HUES64 (cell line): ENCODE data around the gene MOK.

ENCODE experiments used
- H3K27ac ChIP-seq: 2 replicates; pipeline ENCODE4 v1.7.0; 2013; ENCODE audit warnings: low read depth, low read length, inconsistent platforms
- H3K27me3 ChIP-seq: 2 replicates; pipeline ENCODE4 v1.6.1; 2013; ENCODE audit warnings: mild to moderate bottlenecking, low read length; ENCODE audit not compliant: insufficient read depth
- H3K36me3 ChIP-seq: 2 replicates; pipeline ENCODE4 v1.6.1; 2013; ENCODE audit warnings: mild to moderate bottlenecking, low read length; ENCODE audit not compliant: insufficient read depth
- H3K4me1 ChIP-seq: 2 replicates; pipeline ENCODE4 v1.6.1; 2013; ENCODE audit warnings: mild to moderate bottlenecking, low read length, moderate library complexity; ENCODE audit not compliant: insufficient read depth
- H3K4me3 ChIP-seq: 2 replicates; pipeline ENCODE4 v1.5.1; 2013; ENCODE audit warnings: mild to moderate bottlenecking, low read length, moderate library complexity
- H3K9ac ChIP-seq: 2 replicates; pipeline ENCODE4 v1.6.1; 2013; ENCODE audit warnings: mild to moderate bottlenecking, low read depth, low read length
- H3K9me3 ChIP-seq: 2 replicates; pipeline ENCODE4 v1.6.1; 2013; ENCODE audit warnings: low read depth, low read length; ENCODE audit not compliant: insufficient read depth
- WGBS: fragments of 150-250, 120-280 bp; methylation state at CpG from one replicate; pipeline ENCODE4 v1.1.7; 2013; ENCODE audit warnings: missing lambda C conversion rate; 5-methylcytosine and 5-hydroxymethylcytosine counted together

Gene MOK

GRCh38 chr14:102187568-102188001 lies 117.4 kb downstream of the MOK start:
- H3K36me3 ChIP-seq, result no peaks in the 10 kb centered on the region
- no peak overlapping the region for H3K4me3 ChIP-seq
- WGBS, result 87% methylated on average over 4 of the region's 4 CpGs
- no peaks in the 10 kb centered on the region for H3K9me3 ChIP-seq
- H3K27me3 ChIP-seq, result no peaks in the 10 kb centered on the region
- H3K4me1 ChIP-seq, result peaks cover 14% of the 10 kb centered on the region; the same call in 1 of the 2 replicates
- no peak overlapping the region for H3K9ac ChIP-seq
- H3K27ac ChIP-seq, result no peak overlapping the region

- no peak overlapping the region for H3K27ac ChIP-seq
Observed at GRCh38 chr14:102187044-102187443, 117.9 kb downstream of the MOK start.

GRCh38 chr14:102185360-102185759 lies 119.6 kb downstream of the MOK start:
- Histone ChIP-seq H3K36me3 (no peaks in the 10 kb centered on the region), H3K4me1 (peaks cover 30% of the 10 kb centered on the region; the same call in 1 of the 2 replicates), H3K9me3 (no peaks in the 10 kb centered on the region), H3K27ac (no peak overlapping the region), H3K4me3 (no peak overlapping the region), H3K9ac (no peak overlapping the region), H3K27me3 (no peaks in the 10 kb centered on the region)
- WGBS, result 97% methylated on average over 8 of the region's 8 CpGs

More at GRCh38 chr14:102187044-102187443, 117.9 kb downstream of the MOK start:
- Histone ChIP-seq H3K27me3 (no peaks in the 10 kb centered on the region), H3K4me3 (no peak overlapping the region), H3K4me1 (peaks cover 19% of the 10 kb centered on the region; the same call in 1 of the 2 replicates), H3K36me3 (no peaks in the 10 kb centered on the region), H3K9me3 (no peaks in the 10 kb centered on the region), H3K9ac (no peak overlapping the region)
- 90% methylated on average over 3 of the region's 3 CpGs for WGBS

- peaks cover 32% of the 10 kb centered on the region; the same call in 1 of the 2 replicates for H3K4me1 ChIP-seq
Observed at GRCh38 chr14:102184316-102185035, 120.5 kb downstream of the MOK start.

GRCh38 chr14:102183886-102184285 lies 121.1 kb downstream of the MOK start:
- Histone ChIP-seq H3K9me3 (no peaks in the 10 kb centered on the region), H3K4me1 (peaks cover 32% of the 10 kb centered on the region; the same call in 1 of the 2 replicates), H3K9ac (no peak overlapping the region), H3K27me3 (no peaks in the 10 kb centered on the region), H3K27ac (no peak overlapping the region), H3K4me3 (no peak overlapping the region), H3K36me3 (no peaks in the 10 kb centered on the region)
- WGBS, result 92% methylated on average over 1 of the region's 3 CpGs

More at GRCh38 chr14:102184316-102185035, 120.5 kb downstream of the MOK start:
- H3K27me3 ChIP-seq, result no peaks in the 10 kb centered on the region
- WGBS, result 85% methylated on average over 14 of the region's 14 CpGs
- H3K9me3 ChIP-seq, result no peaks in the 10 kb centered on the region
- H3K9ac ChIP-seq, result no peak overlapping the region
- H3K27ac ChIP-seq, result no peak overlapping the region
- H3K36me3 ChIP-seq, result no peaks in the 10 kb centered on the region
- no peak overlapping the region for H3K4me3 ChIP-seq

GRCh38 chr14:102182936-102183619 lies 121.9 kb downstream of the MOK start:
- 93% methylated on average over 9 of the region's 9 CpGs for WGBS
- peaks cover 32% of the 10 kb centered on the region; the same call in 1 of the 2 replicates for H3K4me1 ChIP-seq
- H3K36me3 ChIP-seq, result no peaks in the 10 kb centered on the region
- H3K27ac ChIP-seq, result no peak overlapping the region
- no peak overlapping the region for H3K9ac ChIP-seq
- no peaks in the 10 kb centered on the region for H3K9me3 ChIP-seq
- H3K27me3 ChIP-seq, result no peaks in the 10 kb centered on the region
- H3K4me3 ChIP-seq, result no peak overlapping the region

- no peaks in the 10 kb centered on the region for H3K27me3 ChIP-seq
- H3K27ac ChIP-seq, result no peak overlapping the region
- H3K4me1 ChIP-seq, result peaks cover 32% of the 10 kb centered on the region; the same call in 1 of the 2 replicates
- H3K9me3 ChIP-seq, result no peaks in the 10 kb centered on the region
- no peak overlapping the region for H3K4me3 ChIP-seq
- no peaks in the 10 kb centered on the region for H3K36me3 ChIP-seq
- no peak overlapping the region for H3K9ac ChIP-seq
Observed at GRCh38 chr14:102182190-102182589, 122.8 kb downstream of the MOK start.

GRCh38 chr14:102181187-102181586 lies 123.8 kb downstream of the MOK start:
- H3K4me1 ChIP-seq, result peaks cover 32% of the 10 kb centered on the region; the same call in 1 of the 2 replicates
- no peak overlapping the region for H3K9ac ChIP-seq
- H3K9me3 ChIP-seq, result no peaks in the 10 kb centered on the region
- H3K27ac ChIP-seq, result no peak overlapping the region
- H3K4me3 ChIP-seq, result no peak overlapping the region
- no peaks in the 10 kb centered on the region for H3K27me3 ChIP-seq
- no peaks in the 10 kb centered on the region for H3K36me3 ChIP-seq
- 89% methylated on average over 1 of the region's 1 CpG for WGBS

- 53% methylated on average over 7 of the region's 7 CpGs for WGBS
Observed at GRCh38 chr14:102180248-102180998, 124.5 kb downstream of the MOK start.

More at GRCh38 chr14:102180248-102180998, 124.5 kb downstream of the MOK start:
- Histone ChIP-seq H3K27me3 (no peaks in the 10 kb centered on the region), H3K27ac (no peak overlapping the region), H3K4me3 (no peak overlapping the region), H3K4me1 (peaks cover 32% of the 10 kb centered on the region; the same call in 1 of the 2 replicates), H3K9me3 (no peaks in the 10 kb centered on the region), H3K36me3 (no peaks in the 10 kb centered on the region), H3K9ac (no peak overlapping the region)
